NCI-H2107 treated with DMSO at 0.1 percent for 48 hours (cell line): ENCODE results near the gene HDAC8.
"Not testable (repeated sequence)": the region's sequence is repeated elsewhere in the genome, so short reads cannot be mapped to it uniquely, and the experiment has no call there.

Source experiments
- DNase-seq: peaks from one replicate; lab custom pipeline; 2025; ENCODE audit not compliant: unreplicated experiment; lab: John Stamatoyannopoulos, UW

HDAC8 gene

GRCh38 chrX:72572248-72573157 is at the start of gene HDAC8:
Gene HDAC8, minus strand, starts transcription at chrX:72572843. Its CDS starts 82 bp downstream, at chrX:72572761.
- DNase-seq, result peak; percentile 90

GRCh38 chrX:72621625-72622485 is 49.2 kb upstream of the HDAC8 start:
- DNase-seq, result no peak

GRCh38 chrX:72621163-72621562 is 48.5 kb upstream of the HDAC8 start:
- DNase-seq, result no peak

GRCh38 chrX:72620550-72621145 is 48.0 kb upstream of the HDAC8 start:
- DNase-seq, result no peak

- DNase-seq, result no peak
Observed at GRCh38 chrX:72609313-72609712, 36.7 kb upstream of the HDAC8 start.

- DNase-seq, result no peak
Observed at GRCh38 chrX:72604705-72605104, 32.1 kb upstream of the HDAC8 start.

GRCh38 chrX:72604112-72604511 is 31.5 kb upstream of the HDAC8 start:
- DNase-seq, result no peak

- DNase-seq, result not testable (repeated sequence)
Observed at GRCh38 chrX:72591038-72591437, 18.4 kb upstream of the HDAC8 start.

GRCh38 chrX:72584163-72584562 is 11.5 kb upstream of the HDAC8 start:
- no peak for DNase-seq

- DNase-seq, result no peak
Observed at GRCh38 chrX:72576141-72576894, 3.7 kb upstream of the HDAC8 start.

GRCh38 chrX:72573158-72573511 is 492 bp upstream of the HDAC8 start:
- DNase-seq, result no peak

- DNase-seq, result no peak
Observed at GRCh38 chrX:72569786-72570185, 2.9 kb downstream of the HDAC8 start.

GRCh38 chrX:72568406-72569092 is 4.1 kb downstream of the HDAC8 start:
- DNase-seq, result no peak

GRCh38 chrX:72566448-72566847 is 6.2 kb downstream of the HDAC8 start:
- DNase-seq, result no peak

GRCh38 chrX:72559655-72560054 is 13.0 kb downstream of the HDAC8 start:
- DNase-seq, result not testable (repeated sequence)

GRCh38 chrX:72554448-72555140 is 18.0 kb downstream of the HDAC8 start:
- peak; percentile 87 for DNase-seq

- not testable (repeated sequence) for DNase-seq
Observed at GRCh38 chrX:72552443-72552842, 20.2 kb downstream of the HDAC8 start.

- no peak for DNase-seq
Observed at GRCh38 chrX:72545990-72546389, 26.7 kb downstream of the HDAC8 start.

GRCh38 chrX:72540318-72540717 is 32.3 kb downstream of the HDAC8 start:
- DNase-seq, result peak; percentile 33

- DNase-seq, result no peak
Observed at GRCh38 chrX:72539822-72540221, 32.8 kb downstream of the HDAC8 start.
